ENCODE data around the gene LRRC3. TPM values are rescaled to one million over a fixed set of nuclear protein-coding genes. Genes with fewer than 3 reads are reported as not detected.

The LRRC3 gene
- total and polyA plus RNA-seq, 5 donors, result 0.89 to 1.1 (median 1.0) TPM

GRCh38 chr21:44434568-44434925 is 20.8 kb upstream of the LRRC3 start:
- ATAC-seq (no peak), DNase-seq (no peak)
- Histone ChIP-seq H3K9me3 (ENCODE audit: control insufficient read depth, low read length) (no peaks in the 10 kb centered on the region), H3K27me3 (ENCODE audit: control insufficient read depth, insufficient read depth) (no peaks in the 10 kb centered on the region), H3K4me1 (ENCODE audit: control insufficient read depth, insufficient read depth, low read length) (no peaks in the 10 kb centered on the region), H3K27ac (ENCODE audit: low read length) (no peak overlapping the region), H3K4me3 (ENCODE audit: low read length) (no peak overlapping the region)
- intact Hi-C loops (cut with DNase I), result no loop called here
- WGBS, result 75% methylated on average over 13 of the region's 13 CpGs

- DNase-seq, result peak in 2 of 3 donors; percentile 17 to 32
- Histone ChIP-seq H3K4me3 (ENCODE audit: low read length) (no peak overlapping the region), H3K4me1 (ENCODE audit: control insufficient read depth, insufficient read depth, low read length) (no peaks in the 10 kb centered on the region), H3K27ac (ENCODE audit: low read length) (no peak overlapping the region), H3K9me3 (ENCODE audit: control insufficient read depth, low read length) (no peaks in the 10 kb centered on the region), H3K27me3 (ENCODE audit: control insufficient read depth, insufficient read depth) (no peaks in the 10 kb centered on the region)
- WGBS, result 86% methylated on average over 28 of the region's 28 CpGs
- intact Hi-C loops (cut with DNase I), result no loop called here
- no peak for ATAC-seq
Observed at GRCh38 chr21:44434936-44435635, 20.2 kb upstream of the LRRC3 start.

- no peak overlapping the region for H3K4me3 ChIP-seq (ENCODE audit: low read length)
- peak in 2 of 3 donors; percentile 30 to 46 for DNase-seq
- H3K27me3 ChIP-seq (ENCODE audit: control insufficient read depth, insufficient read depth), result no peaks in the 10 kb centered on the region
- ATAC-seq, result no peak
- intact Hi-C loops (cut with DNase I), result no loop called here
- H3K4me1 ChIP-seq (ENCODE audit: control insufficient read depth, insufficient read depth, low read length), result no peaks in the 10 kb centered on the region
- H3K9me3 ChIP-seq (ENCODE audit: control insufficient read depth, low read length), result no peaks in the 10 kb centered on the region
- WGBS, result 86% methylated on average over 13 of the region's 13 CpGs
- no peak overlapping the region for H3K27ac ChIP-seq (ENCODE audit: low read length)
Observed at GRCh38 chr21:44436111-44436611, 19.1 kb upstream of the LRRC3 start.

DNA sequence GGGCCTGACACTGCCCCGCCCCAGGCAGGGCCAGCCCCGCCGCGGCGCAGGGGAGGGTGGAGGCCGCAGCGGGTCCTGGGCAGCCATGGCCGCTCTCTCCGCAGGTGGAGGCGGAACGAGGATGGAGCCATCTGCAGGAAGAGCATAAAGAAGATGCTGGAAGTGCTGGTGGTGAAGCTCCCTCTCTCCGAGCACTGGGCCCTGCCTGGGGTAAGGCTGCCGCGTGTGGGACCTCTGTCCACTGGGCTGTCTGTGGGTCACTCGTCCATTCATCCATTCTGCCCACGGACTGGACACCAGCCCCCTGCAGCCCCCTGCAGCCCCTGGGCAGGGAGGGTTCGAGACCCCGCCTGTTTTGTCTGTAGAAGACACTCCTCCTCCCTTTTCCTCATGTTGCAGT is 18.4 kb upstream of the LRRC3 start:
- intact Hi-C loops (cut with DNase I), result no loop called here
- Histone ChIP-seq H3K4me3 (ENCODE audit: low read length) (no peak overlapping the region), H3K4me1 (ENCODE audit: control insufficient read depth, insufficient read depth, low read length) (no peaks in the 10 kb centered on the region), H3K27me3 (ENCODE audit: control insufficient read depth, insufficient read depth) (no peaks in the 10 kb centered on the region), H3K27ac (ENCODE audit: low read length) (no peak overlapping the region), H3K9me3 (ENCODE audit: control insufficient read depth, low read length) (no peaks in the 10 kb centered on the region)
- DNase-seq (peak in 2 of 3 donors; percentile 20 to 31), ATAC-seq (no peak)
- 81% methylated on average over 18 of the region's 18 CpGs for WGBS

DNA sequence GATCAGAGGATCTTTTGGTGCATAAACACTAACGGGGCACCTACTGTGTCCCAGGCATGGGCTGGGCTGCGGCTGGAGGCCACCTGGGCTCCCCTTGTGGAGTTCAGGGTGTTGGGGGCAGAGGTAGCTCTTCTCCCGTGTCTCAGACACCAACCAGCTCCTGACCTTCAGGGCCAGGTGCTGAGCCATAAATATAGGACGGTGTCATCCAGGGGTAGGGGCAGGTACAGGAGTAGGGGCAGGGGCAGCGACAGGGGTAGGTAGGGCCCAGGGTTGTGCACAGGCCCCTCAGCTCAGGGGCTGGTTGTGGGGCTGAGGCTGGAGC is 18.0 kb upstream of the LRRC3 start:
- Histone ChIP-seq H3K4me1 (ENCODE audit: control insufficient read depth, insufficient read depth, low read length) (no peaks in the 10 kb centered on the region), H3K27ac (ENCODE audit: low read length) (no peak overlapping the region), H3K9me3 (ENCODE audit: control insufficient read depth, low read length) (no peaks in the 10 kb centered on the region), H3K4me3 (ENCODE audit: low read length) (no peak overlapping the region), H3K27me3 (ENCODE audit: control insufficient read depth, insufficient read depth) (no peaks in the 10 kb centered on the region)
- ATAC-seq, result no peak
- intact Hi-C loops (cut with DNase I), result no loop called here
- 82% methylated on average over 5 of the region's 5 CpGs for WGBS
- DNase-seq, result peak in 2 of 3 donors; percentile 17 to 28

- DNase-seq (peak in 2 of 3 donors; percentile 36 to 44), ATAC-seq (no peak)
- Histone ChIP-seq H3K27ac (ENCODE audit: low read length) (no peak overlapping the region), H3K27me3 (ENCODE audit: control insufficient read depth, insufficient read depth) (no peaks in the 10 kb centered on the region), H3K9me3 (ENCODE audit: control insufficient read depth, low read length) (no peaks in the 10 kb centered on the region), H3K4me3 (ENCODE audit: low read length) (no peak overlapping the region), H3K4me1 (ENCODE audit: control insufficient read depth, insufficient read depth, low read length) (no peaks in the 10 kb centered on the region)
- intact Hi-C loops (cut with DNase I), result no loop called here
- 88% methylated on average over 19 of the region's 19 CpGs for WGBS
Observed at GRCh38 chr21:44437696-44438431, 17.4 kb upstream of the LRRC3 start.

- no peaks in the 10 kb centered on the region for H3K4me1 ChIP-seq (ENCODE audit: control insufficient read depth, insufficient read depth, low read length)
- intact Hi-C loops (cut with DNase I), result no loop called here
- H3K4me3 ChIP-seq (ENCODE audit: low read length), result no peak overlapping the region
- ATAC-seq (peak; percentile 47 to 56), DNase-seq (peak in 2 of 3 donors; percentile 71 to 73)
- WGBS, result 66% methylated on average over 34 of the region's 34 CpGs
- no peak overlapping the region for H3K27ac ChIP-seq (ENCODE audit: low read length)
- H3K9me3 ChIP-seq (ENCODE audit: control insufficient read depth, low read length), result no peaks in the 10 kb centered on the region
- H3K27me3 ChIP-seq (ENCODE audit: control insufficient read depth, insufficient read depth), result no peaks in the 10 kb centered on the region
Observed at GRCh38 chr21:44438531-44439210, 16.6 kb upstream of the LRRC3 start.

GRCh38 chr21:44439211-44439600 is 16.1 kb upstream of the LRRC3 start:
- ATAC-seq (no peak), DNase-seq (peak in 1 of 3 donors; percentile 19)
- Histone ChIP-seq H3K9me3 (ENCODE audit: control insufficient read depth, low read length) (no peaks in the 10 kb centered on the region), H3K4me3 (ENCODE audit: low read length) (no peak overlapping the region), H3K4me1 (ENCODE audit: control insufficient read depth, insufficient read depth, low read length) (no peaks in the 10 kb centered on the region), H3K27ac (ENCODE audit: low read length) (no peak overlapping the region), H3K27me3 (ENCODE audit: control insufficient read depth, insufficient read depth) (no peaks in the 10 kb centered on the region)
- intact Hi-C loops (cut with DNase I), result no loop called here
- WGBS, result 85% methylated on average over 11 of the region's 11 CpGs

GRCh38 chr21:44440241-44441040 is 14.9 kb upstream of the LRRC3 start:
- Histone ChIP-seq H3K4me1 (ENCODE audit: control insufficient read depth, insufficient read depth, low read length) (no peaks in the 10 kb centered on the region), H3K27ac (ENCODE audit: low read length) (no peak overlapping the region), H3K27me3 (ENCODE audit: control insufficient read depth, insufficient read depth) (no peaks in the 10 kb centered on the region), H3K4me3 (ENCODE audit: low read length) (no peak overlapping the region), H3K9me3 (ENCODE audit: control insufficient read depth, low read length) (no peaks in the 10 kb centered on the region)
- ATAC-seq (no peak), DNase-seq (peak in 2 of 3 donors; percentile 41 to 54)
- intact Hi-C loops (cut with DNase I), result no loop called here
- WGBS, result 83% methylated on average over 32 of the region's 33 CpGs

DNA sequence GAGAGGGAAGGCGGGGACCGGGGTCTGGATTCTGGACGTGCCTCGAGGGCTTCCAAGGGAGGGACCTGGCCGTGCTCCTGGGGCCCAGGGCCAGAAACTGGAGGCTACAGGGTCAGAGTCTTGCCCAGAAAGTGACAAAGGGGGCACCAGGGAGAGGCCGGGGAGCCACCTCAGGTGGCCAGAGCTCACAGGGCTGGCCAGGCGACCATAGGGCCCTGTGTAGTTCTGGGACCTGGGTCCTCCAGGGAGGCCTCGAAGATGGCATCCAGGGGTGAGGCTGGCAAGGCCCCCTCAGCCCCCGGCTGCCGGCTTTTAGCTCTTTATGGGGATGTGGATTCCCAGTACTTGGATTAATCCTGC is 14.3 kb upstream of the LRRC3 start:
- intact Hi-C loops (cut with DNase I), result no loop called here
- Histone ChIP-seq H3K9me3 (ENCODE audit: control insufficient read depth, low read length) (no peaks in the 10 kb centered on the region), H3K4me3 (ENCODE audit: low read length) (no peak overlapping the region), H3K4me1 (ENCODE audit: control insufficient read depth, insufficient read depth, low read length) (no peaks in the 10 kb centered on the region), H3K27me3 (ENCODE audit: control insufficient read depth, insufficient read depth) (no peaks in the 10 kb centered on the region), H3K27ac (ENCODE audit: low read length) (no peak overlapping the region)
- 80% methylated on average over 10 of the region's 10 CpGs for WGBS
- DNase-seq (peak in 2 of 3 donors; percentile 37 to 43), ATAC-seq (no peak)

All from right cardiac atrium (tissue), 5 donors.